Kidney capillary endothelial cell (primary cell): ENCODE data around the gene SLC45A3.

ENCODE experiments used
- DNase-seq: peaks from one replicate; pipeline ENCODE4 v3.0.0-alpha.2; 2018; ENCODE audit warnings: low spot score

SLC45A3 gene

DNA sequence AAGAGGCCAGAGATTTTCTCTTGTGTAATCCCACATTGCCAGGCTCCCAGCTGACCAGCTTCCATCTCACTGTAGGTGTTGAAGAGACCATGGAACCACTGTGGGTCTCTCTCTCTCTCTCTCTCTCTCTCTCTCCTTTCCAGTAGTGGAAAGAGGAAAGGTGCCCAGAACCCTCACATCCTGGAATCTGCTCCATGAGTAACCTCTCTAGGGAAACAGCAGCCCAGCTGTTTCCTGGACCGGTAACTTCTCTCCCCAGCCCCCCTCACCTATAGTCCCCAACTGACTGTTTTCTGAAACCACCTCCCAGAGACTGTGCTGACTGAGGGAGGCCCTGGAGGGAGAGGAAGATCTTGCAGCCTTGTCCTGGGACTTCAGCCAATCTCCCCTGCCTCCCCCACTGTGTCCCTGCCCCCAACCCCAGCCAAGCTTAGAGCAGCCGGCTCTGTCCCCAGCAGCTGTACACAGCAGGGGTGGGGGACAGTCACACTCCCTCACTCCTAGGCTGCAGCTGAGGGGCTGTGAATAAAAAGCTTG is 20.6 kb upstream of the SLC45A3 start:
- DNase-seq = peak; percentile 67

DNA sequence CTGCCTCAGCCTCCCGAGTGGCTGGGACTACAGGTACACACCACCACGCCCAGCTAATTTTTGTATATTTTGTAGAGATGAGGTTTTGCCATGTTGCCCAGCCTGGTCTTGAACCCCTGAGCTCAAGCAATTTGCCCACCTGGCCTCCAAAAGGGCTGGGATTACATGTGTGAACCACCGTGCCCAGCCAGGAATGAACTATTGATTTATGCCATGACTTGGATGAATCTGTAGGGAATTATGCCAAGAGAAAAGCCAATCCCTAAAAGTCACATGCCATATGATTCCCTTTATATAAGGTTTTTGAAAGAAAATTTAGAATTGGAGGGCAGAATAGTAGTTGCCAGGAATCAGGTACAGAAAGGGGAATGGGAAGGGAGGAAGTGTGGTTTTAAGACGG is 19.1 kb upstream of the SLC45A3 start:
- DNase-seq = no peak

DNA sequence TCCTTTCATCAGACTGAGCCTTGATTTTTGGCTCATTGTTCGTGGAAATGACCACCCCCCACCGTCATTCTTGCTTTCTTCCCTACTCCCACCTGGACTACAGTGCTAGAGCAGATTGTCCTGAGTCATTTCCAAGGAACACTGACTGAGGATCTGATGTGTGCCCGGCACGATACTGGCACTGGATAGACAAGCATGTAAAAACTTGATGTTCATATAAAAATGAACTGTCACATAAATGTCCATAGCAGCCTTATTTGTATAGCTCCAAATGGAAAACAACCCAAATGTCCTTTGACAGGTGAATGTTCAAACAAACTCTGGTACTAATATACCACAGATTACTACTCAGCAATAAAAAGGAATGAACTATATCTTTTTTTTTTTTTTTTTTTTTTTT is 18.6 kb upstream of the SLC45A3 start:
- DNase-seq = no peak

DNA sequence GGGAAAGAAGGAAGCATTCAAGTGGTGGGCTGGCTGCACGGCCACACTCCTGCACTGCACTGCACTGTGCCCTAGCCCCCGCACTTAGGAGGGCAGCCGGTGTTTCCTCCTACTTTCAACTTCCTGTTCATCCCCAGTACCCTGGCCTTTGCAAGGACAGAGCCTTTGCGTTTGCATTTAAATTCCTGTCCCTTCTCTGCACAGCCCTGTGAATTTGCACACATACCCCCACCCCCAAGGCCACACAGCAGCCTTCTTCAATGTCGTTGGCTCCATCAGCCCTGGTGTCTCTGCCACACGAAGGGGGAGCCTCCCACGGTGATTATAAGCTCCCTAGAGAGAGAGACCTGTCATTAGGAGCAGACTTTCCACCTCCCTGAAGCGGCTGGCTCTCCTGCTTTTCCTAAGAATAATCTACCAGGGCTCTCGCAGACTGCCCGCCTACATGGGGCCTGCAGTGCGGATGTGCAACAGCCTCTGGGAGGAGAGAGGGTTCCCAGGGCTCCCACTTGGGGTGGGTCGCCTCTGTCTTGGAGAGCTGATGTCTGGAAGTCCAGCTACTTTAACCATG is 13.2 kb upstream of the SLC45A3 start:
- no peak for DNase-seq

DNA sequence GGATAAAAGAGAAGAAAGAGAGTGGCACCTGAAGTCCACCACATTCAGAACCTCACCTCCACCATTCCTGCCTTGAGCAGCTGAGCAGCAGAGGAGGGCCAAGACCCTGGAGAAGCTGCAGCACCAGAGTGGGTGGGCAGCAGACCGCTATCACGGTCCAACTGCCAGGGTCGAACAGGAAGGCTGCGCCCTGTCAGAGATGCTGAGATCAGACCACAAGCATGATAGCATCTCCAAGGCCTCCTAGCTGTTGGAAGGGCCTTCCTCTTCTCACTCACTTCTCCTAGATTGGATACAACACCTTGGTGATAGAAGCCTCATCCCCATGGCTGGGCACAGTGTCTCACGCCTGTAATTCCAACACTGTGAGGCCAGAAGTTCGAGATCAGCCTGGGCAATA is 12.1 kb upstream of the SLC45A3 start:
- no peak for DNase-seq

DNA sequence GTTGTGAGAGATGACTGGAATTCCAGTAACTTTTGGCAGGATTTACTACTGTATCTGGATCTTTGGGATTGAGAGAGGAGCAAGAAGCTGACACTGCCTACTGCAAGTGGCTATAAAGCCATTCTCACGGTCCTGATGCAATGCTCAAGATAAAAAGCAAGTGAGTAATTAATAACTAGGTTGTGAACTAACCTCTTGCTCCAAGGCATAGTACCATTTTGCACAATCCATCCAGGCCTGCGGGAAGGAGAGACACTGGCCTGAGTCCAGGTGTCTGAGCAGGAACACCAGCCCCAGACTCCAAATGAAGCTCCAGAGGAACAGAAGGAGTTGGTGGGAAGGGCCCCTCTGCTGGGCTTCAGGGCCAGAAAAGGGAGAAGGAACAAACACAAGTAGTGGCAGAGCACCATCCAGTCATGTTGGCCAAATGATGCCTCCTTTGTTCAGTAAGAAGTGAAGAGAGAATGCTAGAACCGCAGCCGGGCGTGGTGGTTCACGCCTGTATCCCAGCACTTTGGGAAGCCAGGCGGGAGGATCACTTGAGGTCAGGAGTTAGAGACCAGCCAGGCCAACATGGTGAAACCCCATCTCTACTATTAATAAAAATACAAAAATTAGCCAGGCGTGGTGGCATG is 9.9 kb upstream of the SLC45A3 start:
- DNase-seq = no peak

DNA sequence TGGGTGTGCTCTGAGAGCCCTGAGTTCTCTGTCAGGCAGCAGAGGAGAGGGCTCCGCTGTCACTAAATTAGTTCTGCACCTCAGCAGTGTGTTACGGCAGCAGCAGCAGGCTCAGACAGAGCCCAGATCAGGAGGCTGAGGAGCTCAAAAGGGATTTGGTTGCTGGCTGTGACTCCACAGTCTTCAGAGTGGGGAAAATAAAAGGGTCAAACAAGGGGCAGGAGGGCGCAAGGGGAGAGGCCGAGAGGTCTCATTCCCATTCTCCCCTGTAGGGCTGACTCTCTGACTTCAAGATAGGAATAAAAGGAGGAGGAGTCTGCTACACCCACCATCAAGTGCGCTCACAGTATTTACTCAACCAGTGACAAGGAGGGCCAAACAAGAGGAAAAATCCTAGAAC is 9.2 kb upstream of the SLC45A3 start:
- no peak for DNase-seq

DNA sequence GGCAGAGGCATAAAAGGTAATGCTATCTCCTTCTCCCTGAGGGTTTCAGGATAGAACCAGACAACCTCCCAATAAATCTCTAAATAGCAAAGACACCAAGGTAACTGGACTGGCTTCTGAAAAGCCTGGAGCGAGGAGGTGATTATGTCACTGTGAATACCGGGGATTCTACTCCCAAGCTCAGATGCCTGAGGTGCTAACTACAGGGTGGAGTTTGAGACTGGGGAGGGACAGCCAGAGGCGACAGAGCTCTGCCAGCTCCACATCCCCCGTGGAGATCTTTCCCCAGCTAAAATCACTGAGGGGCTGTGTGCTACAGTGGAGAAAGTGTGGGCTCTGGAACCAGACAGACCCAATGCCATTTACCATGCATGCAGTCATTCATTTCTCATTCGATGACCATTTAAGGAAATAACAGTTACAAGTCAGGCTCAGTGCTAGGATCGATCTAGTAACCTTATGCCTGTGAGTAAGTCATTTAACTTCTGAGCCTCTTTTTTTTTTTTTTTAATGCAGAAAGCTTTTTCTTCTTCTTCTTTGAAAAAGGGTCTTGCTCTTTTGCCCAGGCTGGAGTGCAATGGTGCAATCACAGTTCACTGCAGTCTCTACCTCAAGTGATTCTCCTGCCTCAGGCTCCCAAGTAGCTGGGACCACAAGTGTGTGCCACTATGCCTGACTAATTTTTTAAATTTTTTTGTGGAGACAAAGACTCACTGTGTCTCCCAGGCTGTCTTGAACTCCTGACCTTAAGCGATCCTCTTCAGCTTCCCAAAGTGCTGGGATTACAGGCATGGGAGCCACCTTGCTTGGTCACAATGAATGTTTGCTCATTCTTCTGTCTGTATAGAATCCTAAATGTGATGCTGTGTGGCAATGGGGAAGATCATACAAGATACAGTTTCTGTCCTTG is 8.1 kb upstream of the SLC45A3 start:
- DNase-seq = no peak

DNA sequence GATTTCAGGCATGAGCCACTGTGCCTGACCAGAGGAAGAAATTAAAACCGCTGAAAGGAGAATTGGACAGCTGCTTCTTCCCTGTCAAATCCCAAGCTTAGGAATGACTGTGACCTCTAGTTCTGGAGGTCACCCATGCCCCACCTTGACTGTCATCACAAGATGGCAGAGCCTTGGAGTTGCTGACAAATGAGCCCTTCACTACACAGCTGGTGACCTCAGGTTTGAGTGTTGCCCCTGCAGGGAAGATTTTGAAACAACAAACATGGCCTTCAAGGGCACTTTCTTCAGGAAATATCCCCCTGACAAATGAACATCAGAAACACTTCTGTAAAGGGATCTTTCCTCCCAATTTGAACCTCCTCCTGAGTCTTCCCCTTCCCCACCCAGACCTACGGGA is 6.9 kb upstream of the SLC45A3 start:
- DNase-seq = no peak

DNA sequence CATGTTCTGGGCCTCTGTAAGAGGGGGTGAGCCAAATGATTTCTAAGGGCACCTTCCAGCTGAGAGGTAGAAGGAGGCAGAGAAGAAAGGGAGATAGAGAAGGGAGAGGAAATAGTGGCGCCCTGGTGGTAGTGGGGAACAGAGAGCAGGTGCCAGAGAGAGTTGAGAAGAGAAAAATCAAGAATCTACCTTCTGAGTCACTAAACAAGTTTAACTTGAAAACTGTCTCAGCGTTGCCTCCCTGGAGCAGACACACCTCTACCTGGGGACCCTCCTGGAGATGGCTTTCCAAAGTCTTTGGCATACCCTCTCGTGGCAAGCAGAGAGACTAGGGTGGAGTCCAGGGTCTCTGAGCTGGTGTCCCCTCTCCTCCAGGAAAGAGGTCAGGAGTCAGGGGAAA is 1.1 kb upstream of the SLC45A3 start:
- DNase-seq = no peak

DNA sequence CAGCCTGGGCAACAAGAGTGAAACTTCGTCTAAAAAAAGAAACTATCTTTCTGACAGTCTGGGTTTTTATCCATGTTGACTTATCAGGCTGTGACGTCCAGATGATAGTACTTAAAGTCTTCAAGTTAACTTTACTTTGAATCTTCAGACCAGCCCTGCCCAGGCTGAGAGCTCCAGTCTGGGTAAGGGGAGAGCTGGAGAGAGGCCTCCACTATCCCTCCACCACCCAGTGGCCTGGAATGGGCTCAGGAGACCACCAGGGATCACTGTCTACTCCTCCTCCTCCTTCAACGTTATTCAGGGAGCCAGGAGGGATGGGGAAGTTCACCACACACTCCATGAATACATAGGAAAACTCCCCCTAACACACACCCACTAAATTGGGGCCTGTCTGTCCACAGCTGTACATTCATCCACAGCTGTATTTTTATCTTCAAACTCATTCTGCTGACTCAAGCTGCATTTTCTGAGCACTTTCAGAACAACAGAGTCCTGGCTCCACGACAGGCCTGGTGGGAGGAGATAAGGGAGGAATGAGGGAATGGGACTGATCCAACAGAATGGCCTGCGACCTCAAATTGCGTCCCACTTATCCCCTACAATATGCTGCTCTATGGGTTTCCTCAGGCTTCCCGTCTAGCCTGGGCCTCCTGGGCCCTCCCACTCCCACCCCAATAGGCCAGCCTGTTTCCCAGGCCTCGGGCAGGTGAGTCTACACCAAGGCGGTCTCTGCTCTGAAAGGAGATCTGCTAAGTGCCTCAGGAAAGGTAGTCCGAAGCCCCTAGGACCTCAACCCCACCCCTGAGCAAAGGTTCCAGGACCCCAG is 1.8 kb downstream of the SLC45A3 start:
- DNase-seq = no peak

DNA sequence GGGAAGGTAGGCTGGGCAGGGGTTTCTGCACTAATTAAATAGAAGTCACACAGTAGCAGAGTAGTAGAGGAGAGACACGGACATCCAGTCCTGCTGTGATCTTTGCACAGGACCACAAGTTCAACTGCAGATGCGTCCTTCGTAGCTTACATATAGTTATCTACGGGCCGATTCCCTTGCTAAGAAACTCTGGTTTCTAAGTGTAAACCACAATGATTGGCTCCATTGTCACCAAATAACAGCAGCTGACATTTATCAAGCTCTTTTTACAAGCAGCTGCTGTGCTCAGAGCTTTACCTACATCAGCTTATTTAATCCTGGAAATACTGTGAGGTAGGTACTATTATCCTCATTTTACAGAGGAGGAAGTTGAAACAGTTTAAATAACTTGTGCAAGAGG is 3.1 kb downstream of the SLC45A3 start:
- DNase-seq = no peak

DNA sequence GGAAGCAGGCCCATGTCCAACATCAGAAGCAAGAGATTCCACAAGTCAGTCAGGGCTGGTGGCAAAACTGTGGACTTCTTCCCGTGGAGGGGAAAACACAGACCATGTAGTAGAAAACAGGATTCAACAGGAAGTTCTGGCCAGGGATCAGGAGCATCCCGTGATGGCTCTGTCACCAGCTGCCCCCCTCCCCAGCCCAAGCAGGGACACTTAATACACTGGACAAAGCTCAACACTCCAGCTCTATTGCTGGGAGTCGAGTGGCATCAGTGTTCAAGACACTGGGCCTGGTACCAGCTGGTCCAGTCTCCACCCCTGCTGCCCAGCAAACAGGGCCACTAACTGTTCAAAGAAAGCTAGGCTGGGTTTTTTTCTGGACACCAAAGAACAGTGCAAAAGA is 3.7 kb downstream of the SLC45A3 start:
- no peak for DNase-seq

DNA sequence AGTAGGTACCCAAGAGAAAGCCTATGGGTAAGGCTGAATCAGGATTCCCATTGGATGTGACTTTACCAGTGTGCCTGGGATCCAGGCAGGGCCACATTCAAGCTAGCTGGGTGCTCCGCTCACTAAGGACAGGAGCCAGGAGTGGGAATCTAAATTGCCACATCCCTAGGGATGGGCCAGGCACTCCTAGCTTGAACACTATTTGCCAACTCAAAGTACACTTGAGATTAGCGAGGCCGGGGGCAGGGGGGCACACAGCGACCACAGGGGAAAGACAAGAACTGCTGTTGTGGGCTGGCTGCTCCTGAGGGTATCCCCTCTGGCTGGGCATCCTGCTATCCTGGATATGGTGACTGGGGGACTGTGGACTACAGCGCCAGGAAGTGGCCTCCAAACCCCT is 4.3 kb downstream of the SLC45A3 start:
- DNase-seq = no peak

DNA sequence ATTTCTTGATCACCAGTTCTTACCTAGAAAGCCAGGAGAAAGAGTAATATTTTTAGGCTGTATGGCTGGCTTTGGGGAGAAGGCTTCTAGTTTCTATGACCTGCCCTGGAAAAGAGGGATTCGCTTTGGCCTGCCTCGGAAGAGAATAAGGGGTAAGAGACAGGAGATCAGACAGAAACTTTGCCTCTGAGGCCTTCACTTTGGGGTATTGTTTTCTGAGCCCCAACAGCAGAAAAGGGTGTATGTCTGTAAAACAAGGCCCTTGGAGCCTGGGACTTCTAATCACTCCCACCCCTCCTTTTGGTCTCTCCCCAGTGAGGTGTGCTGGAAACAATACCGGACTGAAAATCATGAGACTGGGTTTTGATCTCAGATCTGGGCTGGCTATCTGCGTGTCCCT is 5.1 kb downstream of the SLC45A3 start:
- DNase-seq = no peak

DNA sequence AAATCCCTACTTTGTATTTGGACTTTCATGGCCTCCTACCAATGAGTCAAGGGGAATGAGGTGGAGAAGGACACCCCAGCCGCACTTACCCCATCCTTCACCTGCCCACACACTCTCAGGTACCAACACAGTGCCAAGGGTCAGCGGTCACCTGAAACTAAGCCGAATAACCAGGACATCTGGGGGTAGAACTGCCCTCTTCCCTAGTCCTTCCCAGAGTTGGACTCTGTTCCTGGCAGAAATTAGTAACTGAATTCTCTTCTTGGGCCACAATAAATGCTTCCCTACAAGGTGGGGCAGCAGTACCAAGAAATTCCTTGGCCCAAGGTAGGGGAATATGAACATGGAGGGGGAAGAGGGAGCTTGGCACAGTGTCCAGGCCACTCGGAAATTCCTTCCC is 7.3 kb downstream of the SLC45A3 start:
- DNase-seq = no peak

DNA sequence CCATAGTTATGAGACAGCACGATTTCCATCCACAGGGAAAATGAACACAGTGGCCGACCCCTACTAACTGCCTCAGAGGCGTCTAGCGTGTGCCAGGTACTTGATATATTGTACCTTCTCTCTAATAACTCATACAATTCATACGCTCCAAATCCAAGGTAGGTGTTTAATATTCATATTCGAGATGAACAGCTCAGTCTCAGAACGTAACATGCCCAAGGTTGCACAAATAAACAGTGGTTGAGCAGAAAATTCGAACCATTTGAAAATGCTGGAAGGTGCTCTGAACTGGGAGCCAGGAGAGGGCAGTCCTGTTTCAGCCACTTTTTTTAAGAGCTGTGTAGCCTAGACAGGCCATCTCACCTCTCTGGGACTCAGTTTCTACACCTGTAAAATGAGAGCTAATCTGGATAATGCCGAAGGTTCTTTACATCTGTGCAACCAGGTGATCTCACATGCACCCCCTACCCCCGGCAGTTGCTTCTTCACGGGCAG is 7.9 kb downstream of the SLC45A3 start:
- no peak for DNase-seq

DNA sequence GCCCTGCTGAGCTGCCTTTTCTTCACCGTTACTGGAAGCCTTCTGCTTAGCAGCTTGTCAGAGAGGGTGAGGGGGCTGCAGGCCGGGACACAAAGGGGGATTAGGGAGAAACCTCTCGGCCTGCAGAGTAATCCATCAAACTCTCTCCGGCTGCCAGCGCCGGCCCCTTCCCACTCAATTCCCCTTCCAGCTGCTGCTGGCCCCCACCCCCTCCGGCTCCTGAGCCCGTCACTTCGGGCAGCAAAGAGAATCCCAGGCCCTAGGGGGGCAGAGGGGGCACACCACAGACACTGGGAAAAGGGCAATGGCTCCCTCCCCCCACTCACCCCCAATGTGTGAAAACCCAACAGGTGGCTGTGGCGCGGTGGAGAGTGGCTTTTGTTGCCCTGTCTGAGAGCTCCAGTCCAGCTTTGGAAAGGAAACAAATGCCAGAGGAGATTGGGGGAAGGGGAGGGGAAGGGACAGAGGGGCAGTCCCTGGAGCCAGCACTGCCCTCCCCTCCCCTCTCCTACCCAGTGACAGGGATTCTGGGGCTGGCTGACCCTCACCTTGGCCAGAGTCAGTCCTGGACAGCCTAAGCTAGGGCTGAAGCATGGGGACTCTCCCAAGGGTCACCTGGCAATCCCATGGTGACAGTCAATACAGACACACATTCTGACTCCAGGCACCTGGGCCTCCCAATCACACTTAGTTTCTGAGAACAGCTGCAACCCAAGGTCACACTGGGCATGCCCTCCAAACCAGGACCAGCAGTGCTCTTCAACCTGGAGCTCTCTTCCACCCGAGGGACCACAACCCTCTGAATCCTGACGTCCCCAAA is 9.5 kb downstream of the SLC45A3 start:
- no peak for DNase-seq

DNA sequence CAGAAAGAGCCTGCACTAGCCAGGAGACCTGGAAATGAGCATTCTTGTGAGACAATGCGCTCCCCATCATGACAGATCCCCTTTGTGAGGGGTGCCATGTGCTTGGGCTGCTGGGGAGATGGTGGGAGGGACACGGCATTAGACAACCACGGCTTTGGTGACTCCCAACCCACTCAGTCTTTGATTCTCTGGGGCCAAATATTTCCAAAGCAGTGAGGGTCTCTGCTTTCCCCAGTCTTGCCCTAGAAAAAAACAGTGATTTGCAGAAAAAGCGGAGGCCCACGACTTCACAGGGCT is 10.2 kb downstream of the SLC45A3 start:
- no peak for DNase-seq

DNA sequence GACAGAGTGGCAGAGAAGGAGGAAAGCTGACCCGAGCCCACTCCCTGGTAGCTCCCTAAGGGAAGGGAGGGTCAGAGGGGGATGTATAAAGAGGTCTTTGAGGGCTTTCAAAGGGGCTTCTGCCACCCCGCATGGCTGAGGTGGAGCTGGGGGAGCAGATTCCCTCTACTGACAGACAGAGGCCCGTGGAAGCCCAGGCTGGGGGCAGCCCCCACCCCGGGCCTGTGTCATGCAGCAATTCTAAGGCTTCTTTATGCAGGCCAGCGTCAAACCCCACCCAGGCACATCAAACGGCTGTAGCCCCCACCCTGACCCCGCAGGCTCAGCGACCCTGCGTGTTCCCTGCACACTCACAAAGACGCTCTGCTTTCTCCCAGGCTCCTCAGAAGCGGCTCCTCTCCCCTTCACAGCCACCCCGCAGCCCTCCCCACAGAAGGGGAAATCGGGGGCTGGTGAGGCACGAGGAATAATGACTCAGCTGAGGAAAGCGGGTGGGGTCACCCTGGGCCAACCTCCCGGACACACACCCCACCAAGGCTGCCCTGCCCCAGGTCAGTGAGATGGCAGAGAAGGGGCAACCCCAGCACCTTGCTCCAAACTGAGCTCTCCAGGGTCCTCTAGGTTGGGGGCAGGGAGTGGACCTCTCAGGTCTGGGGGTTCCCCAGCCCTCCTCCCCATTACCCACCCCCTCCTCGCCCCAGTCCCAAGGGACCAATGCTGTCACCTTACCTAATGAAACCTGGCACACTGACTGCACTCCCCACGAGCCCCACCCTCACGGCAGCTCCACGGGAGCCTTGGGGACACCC is 10.8 kb downstream of the SLC45A3 start:
- no peak for DNase-seq

DNA sequence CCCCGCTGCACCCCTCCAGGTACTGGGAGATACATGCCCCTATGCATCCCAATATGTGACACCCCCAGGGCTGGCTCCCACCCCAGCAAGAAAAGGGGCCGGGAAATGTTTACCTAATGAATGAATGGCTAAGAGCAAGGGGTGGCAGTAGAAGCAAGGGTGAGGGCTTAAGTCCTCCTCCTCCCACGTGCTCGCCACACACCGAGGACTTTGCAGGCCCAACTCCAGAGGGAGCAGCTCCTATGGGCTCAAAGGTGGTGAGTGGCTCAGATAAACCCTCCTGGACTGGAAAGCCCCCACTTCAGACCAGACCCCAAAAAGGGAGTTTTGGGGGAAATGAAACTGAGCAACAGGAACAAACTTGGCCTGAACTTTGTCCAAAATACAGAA is 11.4 kb downstream of the SLC45A3 start:
- DNase-seq = no peak
